Keratinocyte (primary cell): ENCODE results near the gene TNFRSF14. TPM values are rescaled to one million over a fixed set of nuclear protein-coding genes. Genes with fewer than 3 reads are reported as not detected.

Experiments used
- DNase-seq: peaks from one replicate; pipeline ENCODE4 v3.0.0-alpha.2; 2011; ENCODE audit warnings: low read depth, missing footprints, low spot score
- FAIRE-seq: peaks from 2 replicates; lab custom pipeline; 2011; peaks lifted over from hg19 to GRCh38; lab: Jason Lieb, UNC
- H2AFZ ChIP-seq: 2 replicates; pipeline ENCODE4 v1.6.0; 2012; ENCODE audit warnings: low read length, control low read depth, inconsistent platforms; ENCODE audit not compliant: control insufficient read depth
- H3K27ac ChIP-seq: 2 replicates; pipeline ENCODE4 v1.5.1; 2011; ENCODE audit warnings: low read length; ENCODE audit not compliant: control insufficient read depth, insufficient read depth
- H3K27me3 ChIP-seq: 3 replicates; pipeline ENCODE4 v1.6.0; 2011; ENCODE audit warnings: low read length; ENCODE audit not compliant: control insufficient read depth, insufficient read depth; ENCODE audit errors: extremely low read depth
- H3K36me3 ChIP-seq, 2 experiments: 2 replicates in 1 of 2; 3 replicates in 1 of 2; pipeline ENCODE4 v1.5.1; 2011; ENCODE audit warnings: low read length in 2 of 2, mild to moderate bottlenecking in 1 of 2; ENCODE audit not compliant: control insufficient read depth in 2 of 2, insufficient read depth in 2 of 2; ENCODE audit errors: extremely low read depth in 1 of 2
- H3K4me1 ChIP-seq: 3 replicates; pipeline ENCODE4 v1.5.1; 2011; ENCODE audit warnings: low read length; ENCODE audit not compliant: control insufficient read depth, insufficient read depth; ENCODE audit errors: extremely low read depth
- H3K4me2 ChIP-seq: 3 replicates; pipeline ENCODE4 v1.6.0; 2011; ENCODE audit warnings: low read depth, low read length; ENCODE audit not compliant: control insufficient read depth, insufficient read depth; ENCODE audit errors: extremely low read depth
- H3K4me3 ChIP-seq, 3 experiments: fragments of 200-600 bp in 1 of 3; sonication (generic) in 1 of 3; 2 replicates in 2 of 3; 3 replicates in 1 of 3; pipeline ENCODE4 v1.5.1; 2011 to 2016; ENCODE audit warnings: low read length in 3 of 3, mild to moderate bottlenecking in 3 of 3, control low read depth in 2 of 3, inconsistent platforms in 1 of 3, low read depth in 1 of 3, mixed read lengths in 1 of 3, mixed run types in 1 of 3, moderate library complexity in 1 of 3; ENCODE audit not compliant: control insufficient read depth in 2 of 3, insufficient read depth in 2 of 3; ENCODE audit errors: extremely low read depth in 1 of 3
- H3K79me2 ChIP-seq: 2 replicates; pipeline ENCODE4 v1.6.0; 2012; ENCODE audit warnings: low read length; ENCODE audit not compliant: control insufficient read depth, insufficient read depth
- H3K9ac ChIP-seq: 3 replicates; pipeline ENCODE4 v1.6.0; 2011; ENCODE audit warnings: low read length; ENCODE audit not compliant: control insufficient read depth, insufficient read depth; ENCODE audit errors: extremely low read depth
- H3K9me1 ChIP-seq: 3 replicates; pipeline ENCODE4 v1.6.0; 2011; ENCODE audit warnings: low read length; ENCODE audit not compliant: control insufficient read depth, insufficient read depth; ENCODE audit errors: extremely low read depth
- H3K9me3 ChIP-seq: 2 replicates; pipeline ENCODE4 v1.5.1; 2012; ENCODE audit warnings: low read depth, low read length; ENCODE audit not compliant: control insufficient read depth
- H4K20me1 ChIP-seq: 3 replicates; pipeline ENCODE4 v1.6.0; 2011; ENCODE audit warnings: low read length; ENCODE audit not compliant: control insufficient read depth, insufficient read depth; ENCODE audit errors: extremely low read depth
- CTCF ChIP-seq, 3 experiments: IDR thresholded peaks in 1 of 3; conservative IDR thresholded peaks in 1 of 3; optimal IDR thresholded peaks in 1 of 3; 2 replicates in 2 of 3; 3 replicates in 1 of 3; pipeline versions ENCODE3 to v1.5.1; 2011; ENCODE audit warnings: low read length in 3 of 3, mild to moderate bottlenecking in 3 of 3, moderate library complexity in 2 of 3, control low read depth in 1 of 3, inconsistent platforms in 1 of 3; ENCODE audit not compliant: insufficient read depth in 2 of 3; ENCODE audit errors: extremely low read depth in 1 of 3
- EZH2 ChIP-seq: IDR thresholded peaks from one replicate; pipeline ENCODE4 v1.6.1; 2012; ENCODE audit warnings: inconsistent platforms, mild to moderate bottlenecking, low read length, moderate library complexity
- dilution Hi-C: fragments of 300-500 bp; cut with MboI; formaldehyde crosslinking; loops from one replicate; pipeline ENCODE4 v1.7.0; 2020; ENCODE audit warnings: low sequenced_read_pairs; ENCODE audit not compliant: extremely low pct_ligation_motif_present
- polyA plus RNA-seq, 5 experiments: library from polyadenylated mRNA; depleted of rRNA in 3 of 5; stranded (reverse) in 3 of 5; stranded (forward) in 1 of 5; unstranded in 1 of 5; fragments of >200 nt; gene quantifications; 1 replicate in 1 of 5; 2 replicates in 3 of 5; 3 replicates in 1 of 5; pipeline versions ENCODE4 v1.2.1 to v1.2.3, GENCODE V29; 2011 to 2012; ENCODE audit warnings: missing spikeins in 2 of 5, low read depth in 1 of 5, low replicate concordance in 1 of 5

Gene TNFRSF14
- polyA plus RNA-seq, 1 donor (not counting 4 experiments of a cell fraction or from before 2014, with no cell fraction given): 5.2 TPM

GRCh38 chr1:2591581-2592261, 35.5 kb downstream of the TNFRSF14 start:
- TF ChIP-seq EZH2 (no peak), CTCF (optimal IDR thresholded peaks at IDR 0.05 in 1 of 3, IDR thresholded peaks at IDR 0.05 in 1 of 3, conservative IDR thresholded peaks at IDR 0.05 in 1 of 3; ENCODE audit: extremely low read depth in 1 of 3, insufficient read depth in 2 of 3, low read length in 3 of 3) (no peak)
- no peak overlapping the region for H3K27ac ChIP-seq
- no peak for FAIRE-seq
- no peaks in the 10 kb centered on the region for H3K36me3 ChIP-seq
- H3K4me2 ChIP-seq: no peak overlapping the region
- H3K4me3 ChIP-seq: no peak overlapping the region
- H3K9ac ChIP-seq: no peak overlapping the region
- peaks cover 4% of the 10 kb centered on the region for H3K4me1 ChIP-seq
- no peak overlapping the region for H2AFZ ChIP-seq
- H3K79me2 ChIP-seq: no peaks in the 10 kb centered on the region
- no peaks in the 10 kb centered on the region for H4K20me1 ChIP-seq
- no peaks in the 10 kb centered on the region for H3K9me3 ChIP-seq
- DNase-seq: no peak
- no peaks in the 10 kb centered on the region for H3K27me3 ChIP-seq
- dilution Hi-C loops: no loop called here
- H3K9me1 ChIP-seq: no peaks in the 10 kb centered on the region

- H3K36me3 ChIP-seq: no peaks in the 10 kb centered on the region
- H3K9me1 ChIP-seq: no peaks in the 10 kb centered on the region
- H2AFZ ChIP-seq: peak overlapping the region; percentile 71
- H3K9ac ChIP-seq: no peak overlapping the region
- no peaks in the 10 kb centered on the region for H3K79me2 ChIP-seq
- H3K27me3 ChIP-seq: no peaks in the 10 kb centered on the region
- H4K20me1 ChIP-seq: no peaks in the 10 kb centered on the region
- FAIRE-seq (no peak), DNase-seq (no peak)
- H3K4me3 ChIP-seq: no peak overlapping the region
- no peak overlapping the region for H3K4me2 ChIP-seq
- H3K4me1 ChIP-seq: no peaks in the 10 kb centered on the region
- H3K27ac ChIP-seq: no peak overlapping the region
- dilution Hi-C loops: no loop called here
- no peaks in the 10 kb centered on the region for H3K9me3 ChIP-seq
- no peak for TF ChIP-seq CTCF (optimal IDR thresholded peaks at IDR 0.05 in 1 of 3, IDR thresholded peaks at IDR 0.05 in 1 of 3, conservative IDR thresholded peaks at IDR 0.05 in 1 of 3; ENCODE audit: extremely low read depth in 1 of 3, insufficient read depth in 2 of 3, low read length in 3 of 3)
- no peak for TF ChIP-seq EZH2
These were observed 36.5 kb downstream of the TNFRSF14 start for GRCh38 chr1:2592672-2593071.
